Stimulated activated CD4-positive, alpha-beta T cell treated with anti-CD3 and anti-CD28 coated beads, Interleukin-1b, Interleukin-23, amount 100 ng/mL, for 48 hours (primary cell): ENCODE measurements around the gene ATN1.

ENCODE experiments used
- DNase-seq: peaks from one replicate; pipeline ENCODE4 v3.0.0-alpha.2; 2020

Gene ATN1

GRCh38 chr12:6979021-6979420 lies 51.3 kb downstream of the ATN1 start:
- DNase-seq: no peak

- DNase-seq: no peak
Measured at GRCh38 chr12:6979453-6979852, 51.7 kb downstream of the ATN1 start.

- DNase-seq: no peak
Measured at GRCh38 chr12:6980075-6980474, 52.3 kb downstream of the ATN1 start.

GRCh38 chr12:6980740-6981139 lies 53.0 kb downstream of the ATN1 start:
- no peak for DNase-seq

GRCh38 chr12:6981152-6982052 lies 53.6 kb downstream of the ATN1 start:
- no peak for DNase-seq

GRCh38 chr12:6982532-6982931 lies 54.8 kb downstream of the ATN1 start:
- no peak for DNase-seq

GRCh38 chr12:6987956-6988553 lies 60.3 kb downstream of the ATN1 start:
- DNase-seq: no peak
